ENCODE measurements around the gene PLEKHA6.

GRCh38 chr1:204348722-204349121 is 11.0 kb downstream of the PLEKHA6 start:
- TF ChIP-seq CTCF (IDR thresholded peaks at IDR 0.05; ENCODE audit: insufficient read depth, low read length): no peak
- no peak for TF ChIP-seq REST (IDR thresholded peaks at IDR 0.05; ENCODE audit: insufficient replicate concordance, low read depth)
- no peak for TF ChIP-seq GABPA (IDR thresholded peaks at IDR 0.05; ENCODE audit: low read depth)
